A549 treated with ZK216348 at 1 μM for 4 hours (cell line): ENCODE data around the gene CCDC32. TPM values are rescaled to one million over a fixed set of nuclear protein-coding genes. Genes with fewer than 3 reads are reported as not detected.

Experiments
- total RNA-seq: library from RNA; stranded (reverse); fragments of 200-300 nt; extraction: Qiagen RNA extraction; gene quantifications from 5 replicates; pipeline ENCODE4 v1.2.3, GENCODE V29; 2022; ENCODE audit warnings: low read depth

CCDC32 gene
- total RNA-seq: 14.5 to 27.4 TPM (median 16.9 TPM) in 5 replicates

GRCh38 chr15:40564591-40565332 is at the start of gene CCDC32:
Gene CCDC32 (minus strand): TSS chr15:40565042. CDS start chr15:40563015, 2,027 bp downstream.

GRCh38 chr15:40593588-40594428 is 29.0 kb upstream of the CCDC32 start, which contains the start of gene KNL1:
Gene KNL1 (plus strand): TSS chr15:40594249. CDS start chr15:40602932, 8,683 bp downstream.

GRCh38 chr15:40569129-40569953 is 4.5 kb upstream of the CCDC32 start, which contains the start of gene RPUSD2:
Gene RPUSD2 (plus strand): TSS chr15:40569299. CDS start chr15:40569338, 39 bp downstream.

Other genes starting within 250 kb of the CCDC32 start
- gene INAFM2, start 241.3 kb downstream of the CCDC32 start, total RNA-seq: 4.1 to 8.1 TPM (median 5.3 TPM) in 5 replicates
- gene CCDC9B, start 224.1 kb downstream of the CCDC32 start, total RNA-seq: 17.9 to 24.7 TPM (median 19.2 TPM) in 5 replicates
- gene PHGR1, start 214.0 kb downstream of the CCDC32 start, total RNA-seq: not detected in 5 replicates
- 0.25 to 3.3 TPM (median 1.6 TPM) in 5 replicates for gene DISP2, start 206.8 kb downstream of the CCDC32 start, total RNA-seq
- 43.5 to 65.7 TPM (median 44.9 TPM) in 5 replicates for gene KNSTRN, start 182.3 kb downstream of the CCDC32 start, total RNA-seq
- 8.7 to 13.0 TPM (median 11.9 TPM) in 5 replicates for gene IVD, start 159.2 kb downstream of the CCDC32 start, total RNA-seq
- 9.1 to 12.4 TPM (median 11.5 TPM) in 5 replicates for gene BAHD1, start 124.1 kb downstream of the CCDC32 start, total RNA-seq
- 13.0 to 21.4 TPM (median 18.1 TPM) in 5 replicates for gene CHST14, start 94.1 kb downstream of the CCDC32 start, total RNA-seq
- gene RPUSD2, start 4.3 kb upstream of the CCDC32 start, total RNA-seq: 13.2 to 16.3 TPM (median 15.1 TPM) in 5 replicates
- gene KNL1, start 29.2 kb upstream of the CCDC32 start, total RNA-seq: 3.8 to 8.3 TPM (median 6.8 TPM) in 5 replicates
- gene RAD51, start 130.1 kb upstream of the CCDC32 start, total RNA-seq: 17.8 to 23.9 TPM (median 18.4 TPM) in 5 replicates
- 19.7 to 24.4 TPM (median 23.3 TPM) in 5 replicates for gene RMDN3, start 190.2 kb upstream of the CCDC32 start, total RNA-seq
- 5.7 to 8.8 TPM (median 7.0 TPM) in 5 replicates for gene GCHFR, start 199.0 kb upstream of the CCDC32 start, total RNA-seq
- gene C15orf62, start 204.9 kb upstream of the CCDC32 start, total RNA-seq: 0.06 to 0.16 TPM (median 0.10 TPM) in 4 of 5 replicates, not detected in the other
- 11.6 to 20.5 TPM (median 16.4 TPM) in 5 replicates for gene ZFYVE19, start 242.0 kb upstream of the CCDC32 start, total RNA-seq
- gene DNAJC17, start 242.4 kb upstream of the CCDC32 start, total RNA-seq: 21.9 to 31.5 TPM (median 24.8 TPM) in 5 replicates